ENCODE data around the gene TNIK. TPM values are rescaled to one million over a fixed set of nuclear protein-coding genes. Genes with fewer than 3 reads are reported as not detected.

TNIK gene
- total and polyA plus RNA-seq, 2 of the 13 experiments (the other 11 are each of a cell fraction or from before 2014, with no cell fraction given), result 0.15 to 0.22 TPM

GRCh38 chr3:171044835-171045793, 415.1 kb downstream of the TNIK start (continued):
- TF ChIP-seq, protein P1, sequence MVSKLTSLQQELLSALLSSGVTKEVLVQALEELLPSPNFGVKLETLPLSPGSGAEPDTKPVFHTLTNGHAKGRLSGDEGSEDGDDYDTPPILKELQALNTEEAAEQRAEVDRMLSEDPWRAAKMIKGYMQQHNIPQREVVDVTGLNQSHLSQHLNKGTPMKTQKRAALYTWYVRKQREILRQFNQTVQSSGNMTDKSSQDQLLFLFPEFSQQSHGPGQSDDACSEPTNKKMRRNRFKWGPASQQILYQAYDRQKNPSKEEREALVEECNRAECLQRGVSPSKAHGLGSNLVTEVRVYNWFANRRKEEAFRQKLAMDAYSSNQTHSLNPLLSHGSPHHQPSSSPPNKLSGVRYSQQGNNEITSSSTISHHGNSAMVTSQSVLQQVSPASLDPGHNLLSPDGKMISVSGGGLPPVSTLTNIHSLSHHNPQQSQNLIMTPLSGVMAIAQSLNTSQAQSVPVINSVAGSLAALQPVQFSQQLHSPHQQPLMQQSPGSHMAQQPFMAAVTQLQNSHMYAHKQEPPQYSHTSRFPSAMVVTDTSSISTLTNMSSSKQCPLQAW (CRISPR knock-in tag; IDR thresholded peaks at IDR 0.05), result peak; percentile 100
- TF ChIP-seq ZSCAN20 (CRISPR knock-in tag; IDR thresholded peaks at IDR 0.05; ENCODE audit: borderline replicate concordance), result no peak
- peak; percentile 83; the same call in 1 of the 2 replicates for TF ChIP-seq MEIS1 (CRISPR knock-in tag; IDR thresholded peaks at IDR 0.05; ENCODE audit: borderline replicate concordance)
- TF ChIP-seq ZNF652 (CRISPR knock-in tag; IDR thresholded peaks at IDR 0.05; ENCODE audit: borderline replicate concordance, low read depth), result peak; percentile 80
- no peak for TF ChIP-seq HNRNPH1 (optimal IDR thresholded peaks at IDR 0.05; ENCODE audit: low read depth, low read length)
- TF ChIP-seq ZBTB38 (CRISPR knock-in tag; IDR thresholded peaks at IDR 0.05), result peak; percentile 17; the same call in 1 of the 2 replicates
- TF ChIP-seq GRHL1 (CRISPR knock-in tag; conservative IDR thresholded peaks at IDR 0.05), result no peak
- TF ChIP-seq, protein P2, sequence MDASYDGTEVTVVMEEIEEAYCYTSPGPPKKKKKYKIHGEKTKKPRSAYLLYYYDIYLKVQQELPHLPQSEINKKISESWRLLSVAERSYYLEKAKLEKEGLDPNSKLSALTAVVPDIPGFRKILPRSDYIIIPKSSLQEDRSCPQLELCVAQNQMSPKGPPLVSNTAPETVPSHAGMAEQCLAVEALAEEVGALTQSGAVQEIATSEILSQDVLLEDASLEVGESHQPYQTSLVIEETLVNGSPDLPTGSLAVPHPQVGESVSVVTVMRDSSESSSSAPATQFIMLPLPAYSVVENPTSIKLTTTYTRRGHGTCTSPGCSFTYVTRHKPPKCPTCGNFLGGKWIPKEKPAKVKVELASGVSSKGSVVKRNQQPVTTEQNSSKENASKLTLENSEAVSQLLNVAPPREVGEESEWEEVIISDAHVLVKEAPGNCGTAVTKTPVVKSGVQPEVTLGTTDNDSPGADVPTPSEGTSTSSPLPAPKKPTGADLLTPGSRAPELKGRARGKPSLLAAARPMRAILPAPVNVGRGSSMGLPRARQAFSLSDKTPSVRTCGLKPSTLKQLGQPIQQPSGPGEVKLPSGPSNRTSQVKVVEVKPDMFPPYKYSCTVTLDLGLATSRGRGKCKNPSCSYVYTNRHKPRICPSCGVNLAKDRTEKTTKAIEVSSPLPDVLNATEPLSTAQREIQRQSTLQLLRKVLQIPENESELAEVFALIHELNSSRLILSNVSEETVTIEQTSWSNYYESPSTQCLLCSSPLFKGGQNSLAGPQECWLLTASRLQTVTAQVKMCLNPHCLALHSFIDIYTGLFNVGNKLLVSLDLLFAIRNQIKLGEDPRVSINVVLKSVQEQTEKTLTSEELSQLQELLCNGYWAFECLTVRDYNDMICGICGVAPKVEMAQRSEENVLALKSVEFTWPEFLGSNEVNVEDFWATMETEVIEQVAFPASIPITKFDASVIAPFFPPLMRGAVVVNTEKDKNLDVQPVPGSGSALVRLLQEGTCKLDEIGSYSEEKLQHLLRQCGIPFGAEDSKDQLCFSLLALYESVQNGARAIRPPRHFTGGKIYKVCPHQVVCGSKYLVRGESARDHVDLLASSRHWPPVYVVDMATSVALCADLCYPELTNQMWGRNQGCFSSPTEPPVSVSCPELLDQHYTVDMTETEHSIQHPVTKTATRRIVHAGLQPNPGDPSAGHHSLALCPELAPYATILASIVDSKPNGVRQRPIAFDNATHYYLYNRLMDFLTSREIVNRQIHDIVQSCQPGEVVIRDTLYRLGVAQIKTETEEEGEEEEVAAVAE (CRISPR knock-in tag; IDR thresholded peaks at IDR 0.05; ENCODE audit: borderline replicate concordance), result peak; percentile 89
- no peak for TF ChIP-seq BHLHE40 (IDR thresholded peaks at IDR 0.05; ENCODE audit: low read length)
- TF ChIP-seq ZNF780A (CRISPR knock-in tag; IDR thresholded peaks at IDR 0.05), result peak; percentile 76; the same call in 1 of the 2 replicates
- no peak for TF ChIP-seq ZFP41 (CRISPR knock-in tag; IDR thresholded peaks at IDR 0.05; ENCODE audit: borderline replicate concordance)
- no peak for TF ChIP-seq ZNF674 (CRISPR knock-in tag; IDR thresholded peaks at IDR 0.05; ENCODE audit: low read depth)
- no peak for TF ChIP-seq IRF9 (CRISPR knock-in tag; IDR thresholded peaks at IDR 0.05; ENCODE audit: borderline replicate concordance)
- 0 out of 2 replicates have a peak, but pooled peaks have one; percentile 56 for TF ChIP-seq GTF3A (CRISPR knock-in tag; conservative IDR thresholded peaks at IDR 0.05)
- peak; percentile 79; the same call in 1 of the 2 replicates for TF ChIP-seq ZNF362 (CRISPR knock-in tag; IDR thresholded peaks at IDR 0.05; ENCODE audit: borderline replicate concordance)

All from HepG2 (cell line).